Right ventricle myocardium inferior (tissue), 1 donor: ENCODE results near the gene PPP2R5A. TPM values are rescaled to one million over a fixed set of nuclear protein-coding genes. Genes with fewer than 3 reads are reported as not detected.
"Not testable (repeated sequence)": the region's sequence is repeated elsewhere in the genome, so short reads cannot be mapped to it uniquely, and the experiment has no call there.

Experiments used
- ATAC-seq: fragments of 200-7000 bp; cut with Tn5 transposase; one replicate; pipeline ENCODE4 v1.9.1; 2020; ENCODE audit warnings: mild to moderate bottlenecking, moderate library complexity
- DNase-seq: peaks from one replicate; pipeline ENCODE4 v3.0.0; 2021; ENCODE audit errors: missing footprints
- intact Hi-C: fragments of 100-400 bp; cut with DNase I; formaldehyde crosslinking; loops from one replicate; pipeline ENCODE4 v1.11.0; 2022
- total RNA-seq: library from RNA; stranded (reverse); fragmentation: NEBNext Ultra II Directional; extraction: Animal tissue kit (Norgen Biotek cat#: 25700); gene quantifications from one replicate; pipeline ENCODE4 v1.2.1, GENCODE V29; 2021
- donor health status: DM: no; HTN: yes; CAD: no; lungs with severe emphysema.

The PPP2R5A gene
- total RNA-seq, 1 donor from 2014 or later, result 80.8 TPM

GRCh38 chr1:212260557-212261355 lies 24.5 kb upstream of the PPP2R5A start:
- intact Hi-C loops, result no loop called here
- ATAC-seq, result no peak
- no peak for DNase-seq

GRCh38 chr1:212261361-212261929 lies 23.8 kb upstream of the PPP2R5A start:
- DNase-seq, result no peak
- ATAC-seq, result no peak
- intact Hi-C loops, result no loop called here

- intact Hi-C loops, result no loop called here
- ATAC-seq, result no peak
Measured at GRCh38 chr1:212267017-212267416, 18.2 kb upstream of the PPP2R5A start.

GRCh38 chr1:212267460-212267859 lies 17.8 kb upstream of the PPP2R5A start:
- ATAC-seq (no peak), DNase-seq (no peak)
- intact Hi-C loops, result no loop called here

More at GRCh38 chr1:212267017-212267416, 18.2 kb upstream of the PPP2R5A start:
- no peak for DNase-seq

GRCh38 chr1:212269306-212269705 lies 15.9 kb upstream of the PPP2R5A start:
- intact Hi-C loops, result no loop called here
- no peak for DNase-seq
- no peak for ATAC-seq

GRCh38 chr1:212270564-212270963 lies 14.6 kb upstream of the PPP2R5A start:
- DNase-seq (no peak), ATAC-seq (no peak)
- intact Hi-C loops, result no loop called here

GRCh38 chr1:212271234-212271633 lies 14.0 kb upstream of the PPP2R5A start:
- ATAC-seq, result no peak
- intact Hi-C loops, result no loop called here
- DNase-seq, result no peak

GRCh38 chr1:212271823-212272485 lies 13.3 kb upstream of the PPP2R5A start:
- intact Hi-C loops, result no loop called here
- no peak for DNase-seq
- ATAC-seq, result no peak

- DNase-seq (no peak), ATAC-seq (no peak)
- intact Hi-C loops, result no loop called here
Measured at GRCh38 chr1:212281590-212281989, 3.6 kb upstream of the PPP2R5A start.

GRCh38 chr1:212283741-212284140 lies 1.5 kb upstream of the PPP2R5A start:
- intact Hi-C loops, result loop anchor here (2.0 kb wide), 2 partner anchors 49 to 117 kb away; no protein-coding TSS in a partner anchor
- ATAC-seq, result no peak
- no peak for DNase-seq

GRCh38 chr1:212284332-212284743 lies 872 bp upstream of the PPP2R5A start:
- intact Hi-C loops, result loop anchor here (2.0 kb wide), 2 partner anchors 50 to 118 kb away; no protein-coding TSS in a partner anchor
- ATAC-seq (no peak), DNase-seq (no peak)

GRCh38 chr1:212285685-212286555 lies 710 bp downstream of the PPP2R5A start:
- ATAC-seq, result peak; percentile 14
- DNase-seq, result peak; percentile 90
- intact Hi-C loops, result loop anchor here (1.0 to 5.0 kb wide), 6 partner anchors 51 to 212 kb away; no protein-coding TSS in a partner anchor

GRCh38 chr1:212286556-212287131 lies 1.4 kb downstream of the PPP2R5A start:
- ATAC-seq, result no peak
- intact Hi-C loops, result loop anchor here (5.0 kb wide), 2 partner anchors 81 to 166 kb away; no protein-coding TSS in a partner anchor
- no peak for DNase-seq

- intact Hi-C loops, result loop anchor here (5.0 kb wide), 2 partner anchors 80 to 165 kb away; no protein-coding TSS in a partner anchor
- DNase-seq (no peak), ATAC-seq (no peak)
Measured at GRCh38 chr1:212287261-212287895, 2.2 kb downstream of the PPP2R5A start.

- ATAC-seq, DNase-seq: not testable (repeated sequence)
- intact Hi-C loops, result loop anchor here (5.0 kb wide), 2 partner anchors 79 to 164 kb away; no protein-coding TSS in a partner anchor
Measured at GRCh38 chr1:212287995-212288394, 2.8 kb downstream of the PPP2R5A start.

GRCh38 chr1:212288615-212289014 lies 3.4 kb downstream of the PPP2R5A start:
- ATAC-seq, result no peak

GRCh38 chr1:212289262-212290077 lies 4.3 kb downstream of the PPP2R5A start:
- no peak for DNase-seq
- intact Hi-C loops, result loop anchor here (2.0 to 5.0 kb wide), 3 partner anchors 78 to 219 kb away; no protein-coding TSS in a partner anchor
- no peak for ATAC-seq

More at GRCh38 chr1:212288615-212289014, 3.4 kb downstream of the PPP2R5A start:
- intact Hi-C loops, result loop anchor here (5.0 kb wide), 2 partner anchors 79 to 164 kb away; no protein-coding TSS in a partner anchor
- no peak for DNase-seq
